Endothelial cell of umbilical vein (primary cell): ENCODE data around the gene PIMREG.

Experiments used
- CTCF ChIP-seq, 2 donors: IDR thresholded peaks; 1 replicate in 1 of 2; 2 replicates in 1 of 2; pipeline ENCODE4 v1.5.1; 2011; ENCODE audit warnings: low read length in 2 of 2, mild to moderate bottlenecking in 2 of 2, moderate library complexity in 2 of 2, control low read depth in 1 of 2, inconsistent platforms in 1 of 2, low read depth in 1 of 2; ENCODE audit not compliant: insufficient read depth in 1 of 2; ENCODE audit errors: extremely low read depth in 1 of 2
- EZH2 ChIP-seq: IDR thresholded peaks from 2 replicates; pipeline ENCODE4 v1.6.1; 2012; ENCODE audit warnings: borderline replicate concordance, low read depth, mild to moderate bottlenecking, moderate library complexity, low read length, inconsistent platforms; ENCODE audit not compliant: severe bottlenecking
- FOS ChIP-seq: IDR thresholded peaks from 2 replicates; pipeline ENCODE4 v1.6.1; 2011; ENCODE audit warnings: mild to moderate bottlenecking, low read length, moderate library complexity, borderline replicate concordance; ENCODE audit not compliant: insufficient read depth
- GATA2 ChIP-seq: IDR thresholded peaks from 2 replicates; pipeline ENCODE4 v1.7.0; 2011; ENCODE audit warnings: low read depth, mild to moderate bottlenecking, moderate library complexity, mixed read lengths, low read length; ENCODE audit not compliant: insufficient read length, insufficient read depth
- JUN ChIP-seq: IDR thresholded peaks from 2 replicates; pipeline ENCODE4 v1.6.1; 2011; ENCODE audit warnings: borderline replicate concordance, low read depth; ENCODE audit not compliant: insufficient read length, insufficient read depth
- MAX ChIP-seq: IDR thresholded peaks from 2 replicates; pipeline ENCODE4 v1.6.1; 2011; ENCODE audit not compliant: insufficient read depth, insufficient read length
- MYC ChIP-seq: IDR thresholded peaks from one replicate; pipeline ENCODE4 v1.6.1; 2011; ENCODE audit warnings: mild to moderate bottlenecking, low read depth, low read length
- POLR2A ChIP-seq: IDR thresholded peaks from 2 replicates; pipeline ENCODE4 v1.6.1; 2012; ENCODE audit warnings: low read depth, mild to moderate bottlenecking, control low read depth, low read length
- POLR2AphosphoS5 ChIP-seq: IDR thresholded peaks from 2 replicates; pipeline ENCODE4 v1.6.1; 2012; ENCODE audit warnings: low read depth, mild to moderate bottlenecking, control low read depth, low read length, moderate library complexity; ENCODE audit not compliant: insufficient read depth

- TF ChIP-seq POLR2AphosphoS5 (no peak), FOS (no peak), CTCF (IDR thresholded peaks at IDR 0.05; ENCODE audit: extremely low read depth in 1 of 2, insufficient read depth in 1 of 2, low read depth in 1 of 2, low read length in 2 of 2) (no peak), JUN (no peak), MAX (no peak), POLR2A (no peak), EZH2 (no peak), MYC (no peak), GATA2 (no peak)
These were observed 44.8 kb downstream of the PIMREG start for GRCh38 chr17:6489016-6489550.
